NCI-H2227 treated with DMSO at 0.1 percent for 48 hours (cell line): ENCODE results near the gene AGFG2.
"Not testable (repeated sequence)": the region's sequence is repeated elsewhere in the genome, so short reads cannot be mapped to it uniquely, and the experiment has no call there.

ENCODE experiments used
- DNase-seq: peaks from one replicate; lab custom pipeline; 2025; lab: John Stamatoyannopoulos, UW

Gene AGFG2

GRCh38 chr7:100552532-100552931, 13.5 kb downstream of the AGFG2 start:
- no peak for DNase-seq

- no peak for DNase-seq
These were observed 14.0 kb downstream of the AGFG2 start for GRCh38 chr7:100553032-100553431.

- DNase-seq, result no peak
These were observed 16.7 kb downstream of the AGFG2 start for GRCh38 chr7:100555701-100556100.

- no peak for DNase-seq
These were observed 17.5 kb downstream of the AGFG2 start for GRCh38 chr7:100556541-100556940.

GRCh38 chr7:100559127-100559526, 20.1 kb downstream of the AGFG2 start:
- no peak for DNase-seq

- no peak for DNase-seq
These were observed 22.6 kb downstream of the AGFG2 start for GRCh38 chr7:100561491-100562194.

- DNase-seq, result no peak
These were observed 23.4 kb downstream of the AGFG2 start for GRCh38 chr7:100562195-100563099.

- DNase-seq, result no peak
These were observed 24.1 kb downstream of the AGFG2 start for GRCh38 chr7:100563100-100563564.

GRCh38 chr7:100563809-100564400, 24.9 kb downstream of the AGFG2 start:
- DNase-seq, result peak; percentile 27

- not testable (repeated sequence) for DNase-seq
These were observed 25.4 kb downstream of the AGFG2 start for GRCh38 chr7:100564405-100564804.

- DNase-seq, result no peak
These were observed 26.1 kb downstream of the AGFG2 start for GRCh38 chr7:100565133-100565571.

GRCh38 chr7:100566018-100566531, 27.1 kb downstream of the AGFG2 start:
- DNase-seq, result no peak

- no peak for DNase-seq
These were observed 28.2 kb downstream of the AGFG2 start for GRCh38 chr7:100567031-100567730.

GRCh38 chr7:100567751-100568175, 28.8 kb downstream of the AGFG2 start:
- no peak for DNase-seq

GRCh38 chr7:100568176-100568895, 29.3 kb downstream of the AGFG2 start:
- DNase-seq, result no peak

- DNase-seq, result no peak
These were observed 30.2 kb downstream of the AGFG2 start for GRCh38 chr7:100568896-100569844.

- DNase-seq, result no peak
These were observed 32.2 kb downstream of the AGFG2 start for GRCh38 chr7:100570954-100571828.

GRCh38 chr7:100571829-100572116, 32.8 kb downstream of the AGFG2 start:
- DNase-seq, result no peak
